Stomach smooth muscle (tissue), 2 donors: Measurements from ENCODE around the gene VPS39.

Source experiments
- H3K27ac ChIP-seq: one replicate; pipeline ENCODE4 v1.7.0; 2013; ENCODE audit warnings: mild to moderate bottlenecking, low read length, inconsistent platforms
- H3K27me3 ChIP-seq, 2 donors: one replicate each; pipeline ENCODE4 v1.7.0; 2013; ENCODE audit warnings: low read length in 2 of 2; ENCODE audit not compliant: insufficient read depth in 2 of 2, control insufficient read depth in 1 of 2
- H3K36me3 ChIP-seq, 2 donors: one replicate each; pipeline ENCODE4 v1.7.0; 2013; ENCODE audit warnings: low read length in 2 of 2; ENCODE audit not compliant: control insufficient read depth in 2 of 2, insufficient read depth in 2 of 2
- H3K4me1 ChIP-seq: one replicate; pipeline ENCODE4 v1.7.0; 2013; ENCODE audit warnings: low read length; ENCODE audit not compliant: control insufficient read depth, insufficient read depth
- H3K4me3 ChIP-seq, 2 donors: one replicate each; pipeline ENCODE4 v1.7.0; 2013; ENCODE audit warnings: low read length in 2 of 2
- H3K9ac ChIP-seq, 2 donors: one replicate each; pipeline ENCODE4 v1.7.0; 2013; ENCODE audit warnings: low read length in 2 of 2, mild to moderate bottlenecking in 1 of 2
- H3K9me3 ChIP-seq, 2 donors: one replicate each; pipeline ENCODE4 v1.7.0; 2013; ENCODE audit warnings: low read length in 2 of 2; ENCODE audit not compliant: control insufficient read depth in 2 of 2
- donor health status: healthy.
- donor health status: Pancreatic carcinoma.

The VPS39 gene

GRCh38 chr15:42123546-42123945, 84.6 kb downstream of the VPS39 start:
- Histone ChIP-seq H3K4me3 (no peak overlapping the region), H3K27me3 (peaks cover 0 to 4% of the 10 kb centered on the region in 2 donors), H3K9ac (no peak overlapping the region), H3K4me1 (peaks cover 2% of the 10 kb centered on the region), H3K27ac (no peak overlapping the region), H3K36me3 (no peaks in the 10 kb centered on the region), H3K9me3 (no peaks in the 10 kb centered on the region)

GRCh38 chr15:42121682-42122081, 86.4 kb downstream of the VPS39 start:
- Histone ChIP-seq H3K9ac (no peak overlapping the region), H3K27me3 (no peaks in the 10 kb centered on the region), H3K9me3 (no peaks in the 10 kb centered on the region), H3K27ac (no peak overlapping the region), H3K36me3 (no peaks in the 10 kb centered on the region), H3K4me3 (no peak overlapping the region), H3K4me1 (peaks cover 2% of the 10 kb centered on the region)

GRCh38 chr15:42121021-42121420, 87.1 kb downstream of the VPS39 start:
- Histone ChIP-seq H3K27me3 (no peaks in the 10 kb centered on the region), H3K36me3 (no peaks in the 10 kb centered on the region), H3K9me3 (peaks cover 0 to 3% of the 10 kb centered on the region in 2 donors), H3K4me1 (peaks cover 2% of the 10 kb centered on the region), H3K27ac (no peak overlapping the region), H3K9ac (no peak overlapping the region), H3K4me3 (no peak overlapping the region)

- Histone ChIP-seq H3K9ac (no peak overlapping the region), H3K4me1 (peaks cover 2% of the 10 kb centered on the region), H3K36me3 (no peaks in the 10 kb centered on the region), H3K4me3 (no peak overlapping the region), H3K27ac (no peak overlapping the region), H3K9me3 (peaks cover 0 to 3% of the 10 kb centered on the region in 2 donors), H3K27me3 (no peaks in the 10 kb centered on the region)
These were observed 87.8 kb downstream of the VPS39 start for GRCh38 chr15:42120285-42120684.

- no peaks in the 10 kb centered on the region for H3K36me3 ChIP-seq
- H3K4me1 ChIP-seq: peaks cover 2% of the 10 kb centered on the region
- no peak overlapping the region for H3K4me3 ChIP-seq
- no peaks in the 10 kb centered on the region for H3K27me3 ChIP-seq
- H3K9ac ChIP-seq: no peak overlapping the region
- no peak overlapping the region for H3K27ac ChIP-seq
- H3K9me3 ChIP-seq: peaks cover 0 to 3% of the 10 kb centered on the region in 2 donors
These were observed 88.7 kb downstream of the VPS39 start for GRCh38 chr15:42119446-42119760.

GRCh38 chr15:42118650-42119445, 89.3 kb downstream of the VPS39 start:
- no peak overlapping the region for H3K4me3 ChIP-seq
- peaks cover 0 to 3% of the 10 kb centered on the region in 2 donors for H3K9me3 ChIP-seq
- H3K36me3 ChIP-seq: no peaks in the 10 kb centered on the region
- peaks cover 2% of the 10 kb centered on the region for H3K4me1 ChIP-seq
- H3K27ac ChIP-seq: no peak overlapping the region
- no peak overlapping the region for H3K9ac ChIP-seq
- H3K27me3 ChIP-seq: no peaks in the 10 kb centered on the region

- Histone ChIP-seq H3K9me3 (peaks cover 0 to 3% of the 10 kb centered on the region in 2 donors), H3K4me3 (no peak overlapping the region), H3K27me3 (peaks cover 0 to 2% of the 10 kb centered on the region in 2 donors), H3K27ac (no peak overlapping the region), H3K9ac (no peak overlapping the region), H3K36me3 (no peaks in the 10 kb centered on the region), H3K4me1 (no peaks in the 10 kb centered on the region)
These were observed 96.2 kb downstream of the VPS39 start for GRCh38 chr15:42111924-42112323.

- H3K9me3 ChIP-seq: no peaks in the 10 kb centered on the region
- peaks cover 0 to 2% of the 10 kb centered on the region in 2 donors for H3K27me3 ChIP-seq
- H3K27ac ChIP-seq: no peak overlapping the region
- no peaks in the 10 kb centered on the region for H3K4me1 ChIP-seq
- no peaks in the 10 kb centered on the region for H3K36me3 ChIP-seq
- H3K4me3 ChIP-seq: no peak overlapping the region
- H3K9ac ChIP-seq: no peak overlapping the region
These were observed 97.7 kb downstream of the VPS39 start for GRCh38 chr15:42110367-42110766.

GRCh38 chr15:42108806-42109205, 99.3 kb downstream of the VPS39 start:
- Histone ChIP-seq H3K36me3 (no peaks in the 10 kb centered on the region), H3K9ac (no peak overlapping the region), H3K27ac (no peak overlapping the region), H3K4me1 (no peaks in the 10 kb centered on the region), H3K27me3 (peaks cover 0 to 2% of the 10 kb centered on the region in 2 donors), H3K9me3 (no peaks in the 10 kb centered on the region), H3K4me3 (no peak overlapping the region)
